Ascending aorta (tissue), 2 donors: Measurements from ENCODE around the gene NEUROD1. TPM values are rescaled to one million over a fixed set of nuclear protein-coding genes. Genes with fewer than 3 reads are reported as not detected.

Source experiments
- DNase-seq, 2 donors: peaks; one replicate each; pipeline ENCODE4 v3.0.0-alpha.2; 2019; ENCODE audit warnings: low spot score in 2 of 2
- H3K27ac ChIP-seq, 2 donors: fragments of 200-600 bp; sonication (generic); one replicate each; pipeline ENCODE4 v1.5.1; 2016 to 2017; ENCODE audit warnings: mild to moderate bottlenecking in 1 of 2
- H3K27me3 ChIP-seq: fragments of 200-600 bp; sonication (generic); one replicate; pipeline ENCODE4 v1.5.1; 2017
- H3K36me3 ChIP-seq, 2 donors: fragments of 200-600 bp; sonication (generic); one replicate each; pipeline ENCODE4 v1.5.1; 2016
- H3K4me1 ChIP-seq, 2 donors: fragments of 200-600 bp; sonication (generic); one replicate each; pipeline ENCODE4 v1.5.1; 2016 to 2017; ENCODE audit warnings: mild to moderate bottlenecking in 1 of 2
- H3K4me3 ChIP-seq, 2 donors: fragments of 200-600 bp; sonication (generic); one replicate each; pipeline ENCODE4 v1.5.1; 2016 to 2017; ENCODE audit warnings: mild to moderate bottlenecking in 1 of 2
- H3K9me3 ChIP-seq, 2 donors: fragments of 200-600 bp; sonication (generic); one replicate each; pipeline ENCODE4 v1.5.1; 2016
- intact Hi-C: fragments of 100-400 bp; cut with DNase I; formaldehyde crosslinking; loops from one replicate; pipeline ENCODE4 v1.15.1; 2023
- total RNA-seq: library from RNA; depleted of rRNA; stranded (reverse); fragments of >200 nt; gene quantifications from one replicate; pipeline ENCODE4 v1.1.0, GENCODE V29; 2016
- TF ChIP-seq, protein P1 (sequence below), 3 experiments: fragments of 200-600 bp in 2 of 3; fragments of 450-650 bp in 1 of 3; sonication (generic) in 2 of 3; IDR thresholded peaks; one replicate each; pipeline ENCODE4 v1.5.1; 2016 to 2019; ENCODE audit warnings: antibody characterized with exemption in 3 of 3, mild to moderate bottlenecking in 1 of 3, moderate library complexity in 1 of 3

The NEUROD1 gene
- total RNA-seq, 1 donor from 2014 or later = not detected

DNA sequence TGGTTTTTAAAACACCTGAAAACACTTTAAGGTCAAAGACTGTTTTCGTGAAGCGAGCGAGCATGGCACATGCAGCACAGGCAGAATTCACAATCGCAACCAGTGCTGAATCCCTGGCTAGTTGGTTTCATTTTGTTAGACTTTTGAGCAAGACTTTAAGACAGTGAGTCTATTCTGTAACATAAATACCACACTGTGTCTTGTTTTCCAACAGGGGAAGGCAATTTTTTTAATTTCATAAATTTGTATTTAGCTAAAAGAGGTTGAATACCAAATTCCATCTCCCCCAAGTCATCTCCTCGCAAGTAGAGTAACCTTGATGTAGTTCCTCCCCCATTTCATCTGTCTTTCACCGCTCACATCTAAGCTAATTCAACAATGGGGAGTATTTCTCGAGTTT, 24.8 kb downstream of the NEUROD1 start:
- Histone ChIP-seq H3K27me3 (no peaks in the 10 kb centered on the region), H3K4me1 (no peaks in the 10 kb centered on the region), H3K36me3 (no peaks in the 10 kb centered on the region), H3K9me3 (no peaks in the 10 kb centered on the region), H3K4me3 (peak overlapping the region in 1 of 2 donors; percentile 65), H3K27ac (no peak overlapping the region)
- intact Hi-C loops = no loop called here
- TF ChIP-seq, protein P1, sequence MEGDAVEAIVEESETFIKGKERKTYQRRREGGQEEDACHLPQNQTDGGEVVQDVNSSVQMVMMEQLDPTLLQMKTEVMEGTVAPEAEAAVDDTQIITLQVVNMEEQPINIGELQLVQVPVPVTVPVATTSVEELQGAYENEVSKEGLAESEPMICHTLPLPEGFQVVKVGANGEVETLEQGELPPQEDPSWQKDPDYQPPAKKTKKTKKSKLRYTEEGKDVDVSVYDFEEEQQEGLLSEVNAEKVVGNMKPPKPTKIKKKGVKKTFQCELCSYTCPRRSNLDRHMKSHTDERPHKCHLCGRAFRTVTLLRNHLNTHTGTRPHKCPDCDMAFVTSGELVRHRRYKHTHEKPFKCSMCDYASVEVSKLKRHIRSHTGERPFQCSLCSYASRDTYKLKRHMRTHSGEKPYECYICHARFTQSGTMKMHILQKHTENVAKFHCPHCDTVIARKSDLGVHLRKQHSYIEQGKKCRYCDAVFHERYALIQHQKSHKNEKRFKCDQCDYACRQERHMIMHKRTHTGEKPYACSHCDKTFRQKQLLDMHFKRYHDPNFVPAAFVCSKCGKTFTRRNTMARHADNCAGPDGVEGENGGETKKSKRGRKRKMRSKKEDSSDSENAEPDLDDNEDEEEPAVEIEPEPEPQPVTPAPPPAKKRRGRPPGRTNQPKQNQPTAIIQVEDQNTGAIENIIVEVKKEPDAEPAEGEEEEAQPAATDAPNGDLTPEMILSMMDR (IDR thresholded peaks at IDR 0.05) = no peak
- DNase-seq = no peak

DNA sequence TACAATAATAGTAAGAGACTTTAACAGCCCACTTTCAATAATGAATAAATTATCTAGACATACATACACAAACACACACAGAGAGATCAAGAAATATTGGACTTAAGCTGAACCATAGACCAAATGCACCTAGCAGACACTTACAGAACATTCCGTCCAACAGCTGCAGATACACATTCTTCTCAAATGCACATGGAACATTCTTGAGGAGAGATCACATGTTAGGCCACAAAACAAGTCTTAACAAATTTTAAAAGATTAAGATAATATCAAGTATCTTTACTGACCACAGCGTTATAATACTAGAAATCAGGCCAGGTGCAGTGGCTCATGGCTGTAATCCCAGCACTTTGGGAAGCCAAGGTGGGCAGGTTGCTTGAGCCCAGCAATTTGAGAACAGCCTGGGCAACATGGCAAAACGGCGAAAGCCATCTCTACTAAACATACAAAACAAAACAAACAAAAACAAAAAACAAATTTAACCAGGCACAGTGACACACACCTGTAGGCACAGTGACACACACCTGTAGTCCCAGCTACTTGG, 30.8 kb downstream of the NEUROD1 start:
- H3K27ac ChIP-seq = no peak overlapping the region
- no peaks in the 10 kb centered on the region for H3K4me1 ChIP-seq
- TF ChIP-seq, protein P1 (IDR thresholded peaks at IDR 0.05) = no peak
- no peaks in the 10 kb centered on the region for H3K9me3 ChIP-seq
- DNase-seq = no peak
- H3K36me3 ChIP-seq = no peaks in the 10 kb centered on the region
- H3K27me3 ChIP-seq = no peaks in the 10 kb centered on the region
- H3K4me3 ChIP-seq = no peak overlapping the region
- intact Hi-C loops = no loop called here

DNA sequence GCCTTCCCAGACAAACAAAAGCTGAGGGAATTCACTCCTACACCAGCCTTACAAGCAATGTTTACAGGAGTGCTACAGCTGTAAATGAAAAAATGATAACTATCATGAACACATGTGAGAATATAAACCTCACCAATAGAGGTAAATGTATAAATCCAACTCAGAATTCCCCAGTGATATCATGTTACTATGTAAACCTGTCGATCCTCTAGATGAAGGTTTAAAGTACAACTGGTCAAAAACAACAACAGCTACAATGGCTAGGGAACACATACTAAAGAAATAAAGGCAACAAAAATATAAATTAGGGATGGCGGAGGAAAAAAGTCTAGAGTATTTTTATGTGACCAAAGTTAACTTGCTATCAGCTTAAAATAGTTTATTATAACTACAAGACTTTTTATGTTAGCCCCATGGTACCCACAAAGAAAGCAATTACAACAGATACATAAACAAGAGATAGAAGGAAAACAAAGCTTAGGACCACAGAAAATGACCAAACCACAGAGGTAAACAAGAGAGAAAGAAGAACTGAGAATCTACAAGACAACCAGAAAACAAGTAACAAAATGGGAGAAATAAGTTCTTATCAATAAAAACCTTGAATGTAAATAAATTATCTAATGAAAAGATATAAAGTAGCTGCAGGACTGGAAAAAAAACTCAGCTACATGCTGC, 31.7 kb downstream of the NEUROD1 start:
- Histone ChIP-seq H3K9me3 (no peaks in the 10 kb centered on the region), H3K27ac (no peak overlapping the region), H3K4me3 (no peak overlapping the region), H3K36me3 (no peaks in the 10 kb centered on the region), H3K27me3 (no peaks in the 10 kb centered on the region), H3K4me1 (no peaks in the 10 kb centered on the region)
- no peak for DNase-seq
- intact Hi-C loops = no loop called here
- TF ChIP-seq, protein P1 (IDR thresholded peaks at IDR 0.05) = no peak

DNA sequence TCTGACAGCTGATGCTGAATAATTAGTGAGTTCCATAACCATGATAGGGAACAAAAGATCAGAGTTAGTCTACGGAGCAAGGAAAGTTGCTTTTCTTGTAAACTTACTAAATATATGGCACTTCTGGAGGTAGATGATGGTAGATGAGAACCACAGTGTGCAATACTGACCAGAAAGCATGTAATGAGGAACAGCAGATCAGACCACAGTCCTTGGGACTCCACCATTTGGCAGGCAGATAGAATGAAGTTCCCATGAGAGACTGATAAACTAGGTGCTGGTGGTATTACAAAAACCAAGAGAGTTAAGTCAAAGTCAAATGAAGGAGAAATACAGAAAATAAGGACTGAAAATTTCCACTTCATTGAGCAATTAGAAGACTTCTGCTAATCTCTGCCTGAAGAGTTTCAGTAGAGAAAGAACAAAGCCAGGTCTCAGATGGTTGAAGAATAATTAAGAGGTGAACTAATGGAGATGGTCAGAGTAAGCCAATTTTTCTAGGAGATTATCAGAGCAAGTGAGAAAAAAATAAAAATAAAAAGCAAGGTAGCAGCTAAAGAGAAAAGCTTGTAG, 33.8 kb downstream of the NEUROD1 start:
- Histone ChIP-seq H3K4me3 (no peak overlapping the region), H3K36me3 (no peaks in the 10 kb centered on the region), H3K27ac (no peak overlapping the region), H3K27me3 (no peaks in the 10 kb centered on the region), H3K4me1 (no peaks in the 10 kb centered on the region), H3K9me3 (no peaks in the 10 kb centered on the region)
- no peak for DNase-seq
- intact Hi-C loops = no loop called here
- TF ChIP-seq, protein P1 (IDR thresholded peaks at IDR 0.05) = no peak

DNA sequence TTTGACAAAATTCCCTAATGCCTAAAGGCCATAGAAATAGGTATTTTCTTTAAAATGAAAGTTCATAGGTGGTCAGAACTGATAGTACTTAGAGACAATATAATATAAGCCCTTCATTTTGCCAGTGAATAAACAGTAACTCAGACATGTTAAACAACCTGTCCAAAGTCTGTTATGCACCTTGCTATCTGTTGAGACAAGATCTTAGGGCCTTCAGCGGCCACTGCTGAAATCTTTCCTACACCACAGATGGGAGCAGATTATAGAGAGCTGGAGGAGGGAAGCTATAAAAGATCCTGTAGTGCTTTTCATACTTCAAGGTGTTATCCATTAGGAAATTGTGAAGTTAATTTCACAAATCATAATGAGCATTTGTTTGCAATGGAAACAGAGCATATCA, 37.2 kb downstream of the NEUROD1 start:
- Histone ChIP-seq H3K9me3 (no peaks in the 10 kb centered on the region), H3K27me3 (no peaks in the 10 kb centered on the region), H3K27ac (no peak overlapping the region), H3K36me3 (no peaks in the 10 kb centered on the region), H3K4me1 (no peaks in the 10 kb centered on the region), H3K4me3 (no peak overlapping the region)
- intact Hi-C loops = no loop called here
- no peak for DNase-seq
- TF ChIP-seq, protein P1 (IDR thresholded peaks at IDR 0.05) = no peak
